ENCODE results near the gene SCGB1A1. TPM values are rescaled to one million over a fixed set of nuclear protein-coding genes. Genes with fewer than 3 reads are reported as not detected.

The SCGB1A1 gene
- total and polyA plus RNA-seq, 8 donors, result 0.94 to 4.3 TPM; not detected in 6

GRCh38 chr11:62410972-62411371, 7.9 kb upstream of the SCGB1A1 start:
- Histone ChIP-seq H3K4me1 (no peaks in the 10 kb centered on the region), H3K4me3 (no peak overlapping the region), H3K27me3 (no peaks in the 10 kb centered on the region), H3K36me3 (no peaks in the 10 kb centered on the region), H3K9me3 (no peaks in the 10 kb centered on the region), H3K27ac (no peak overlapping the region)
- DNase-seq (no peak), FAIRE-seq (no peak), ATAC-seq (no peak)
- WGBS, 2 donors, result 75% methylated on average over 8 of the region's 8 CpGs
- intact Hi-C loops (cut with DNase I), result no loop called here
- TF ChIP-seq CTCF (IDR thresholded peaks at IDR 0.05), result no peak

GRCh38 chr11:62411524-62411923, 7.3 kb upstream of the SCGB1A1 start:
- Histone ChIP-seq H3K36me3 (no peaks in the 10 kb centered on the region), H3K4me1 (no peaks in the 10 kb centered on the region), H3K4me3 (no peak overlapping the region), H3K27me3 (no peaks in the 10 kb centered on the region), H3K9me3 (no peaks in the 10 kb centered on the region), H3K27ac (no peak overlapping the region)
- 72 to 78% methylated on average over 5 of the region's 5 CpGs for WGBS, 2 donors
- intact Hi-C loops (cut with DNase I), result no loop called here
- TF ChIP-seq CTCF (IDR thresholded peaks at IDR 0.05), result no peak
- no peak for DNase-seq
- no peak for FAIRE-seq
- no peak for ATAC-seq

GRCh38 chr11:62413060-62413696, 5.7 kb upstream of the SCGB1A1 start:
- H3K4me3 ChIP-seq, result no peak overlapping the region
- ATAC-seq, result no peak
- H3K9me3 ChIP-seq, result no peaks in the 10 kb centered on the region
- no peaks in the 10 kb centered on the region for H3K27me3 ChIP-seq
- WGBS, 2 donors, result 73 to 89% methylated on average over 8 of the region's 8 CpGs
- no peaks in the 10 kb centered on the region for H3K36me3 ChIP-seq
- H3K4me1 ChIP-seq, result no peaks in the 10 kb centered on the region
- H3K27ac ChIP-seq, result no peak overlapping the region
- FAIRE-seq, result no peak
- no peak for TF ChIP-seq CTCF (IDR thresholded peaks at IDR 0.05)
- intact Hi-C loops (cut with DNase I), result no loop called here
- DNase-seq, result no peak

GRCh38 chr11:62416596-62416995, 2.2 kb upstream of the SCGB1A1 start:
- no peaks in the 10 kb centered on the region for H3K9me3 ChIP-seq
- no peak overlapping the region for H3K4me3 ChIP-seq
- WGBS, 2 donors, result 77 to 80% methylated on average over 12 of the region's 12 CpGs
- no peak overlapping the region for H3K27ac ChIP-seq
- no peak for FAIRE-seq
- H3K27me3 ChIP-seq, result no peaks in the 10 kb centered on the region
- H3K36me3 ChIP-seq, result no peaks in the 10 kb centered on the region
- no peak for ATAC-seq
- no peaks in the 10 kb centered on the region for H3K4me1 ChIP-seq
- no peak for TF ChIP-seq CTCF (IDR thresholded peaks at IDR 0.05)
- intact Hi-C loops (cut with DNase I), result no loop called here
- peak in 1 of 6 donors; percentile 13 for DNase-seq

GRCh38 chr11:62418136-62418535, 697 bp upstream of the SCGB1A1 start:
- no peak for FAIRE-seq

More at GRCh38 chr11:62418136-62418535, 697 bp upstream of the SCGB1A1 start:
- ATAC-seq, result no peak
- no peak for TF ChIP-seq CTCF (IDR thresholded peaks at IDR 0.05)
- H3K36me3 ChIP-seq, result no peaks in the 10 kb centered on the region
- H3K27me3 ChIP-seq, result no peaks in the 10 kb centered on the region
- DNase-seq, result peak in 1 of 6 donors; percentile 4
- intact Hi-C loops (cut with DNase I), result no loop called here
- no peaks in the 10 kb centered on the region for H3K9me3 ChIP-seq
- WGBS, 2 donors, result 83 to 85% methylated on average over 5 of the region's 5 CpGs
- H3K4me1 ChIP-seq, result no peaks in the 10 kb centered on the region
- no peak overlapping the region for H3K27ac ChIP-seq
- no peak overlapping the region for H3K4me3 ChIP-seq

Measured in pancreas (tissue), 10 donors.